GM12891 (cell line): ENCODE data around the gene DNAJC3.

Source experiments
- PAX5 ChIP-seq: IDR thresholded peaks from 2 replicates; pipeline ENCODE4 v1.6.1; 2011; ENCODE audit warnings: low read length, moderate library complexity, mild to moderate bottlenecking; ENCODE audit not compliant: insufficient read depth, severe bottlenecking
- POLR2A ChIP-seq: IDR thresholded peaks from 2 replicates; pipeline ENCODE4 v1.6.1; 2011; ENCODE audit warnings: low read depth, low read length, control low read depth
- POLR2AphosphoS5 ChIP-seq: IDR thresholded peaks from 2 replicates; pipeline ENCODE4 v1.6.1; 2011; ENCODE audit warnings: low read depth, low read length, control low read depth
- TAF1 ChIP-seq: IDR thresholded peaks from 2 replicates; pipeline ENCODE4 v1.6.1; 2011; ENCODE audit warnings: low read depth, low read length, control low read depth

- TF ChIP-seq POLR2A (no peak), POLR2AphosphoS5 (no peak), TAF1 (no peak), PAX5 (no peak)
Measured at GRCh38 chr13:95671597-95671996, 5.3 kb upstream of the DNAJC3 start.
